Activated T-cell treated with anti-CD3 and anti-CD28 coated beads, Interleukin-2, amount 50 U/mL, for 24 hours (primary cell): ENCODE data around the gene ANTXR1.

Experiments
- DNase-seq: peaks from one replicate; pipeline ENCODE4 v3.0.0-alpha.2; 2020
- H3K27ac Mint-ChIP-seq: 2 replicates; pipeline ENCODE4 v1.8.0; 2020; ENCODE audit warnings: mild to moderate bottlenecking, mixed read lengths
- H3K27me3 Mint-ChIP-seq: 2 replicates; pipeline ENCODE4 v1.8.0; 2020; ENCODE audit warnings: mixed read lengths
- H3K36me3 Mint-ChIP-seq: 2 replicates; pipeline ENCODE4 v1.8.0; 2020; ENCODE audit warnings: low read depth, mixed read lengths
- H3K4me1 Mint-ChIP-seq: 2 replicates; pipeline ENCODE4 v1.8.0; 2020; ENCODE audit warnings: low read depth, mixed read lengths
- H3K4me3 Mint-ChIP-seq: 2 replicates; pipeline ENCODE4 v1.8.0; 2020; ENCODE audit warnings: mild to moderate bottlenecking, moderate library complexity, mixed read lengths
- H3K9me3 Mint-ChIP-seq: 2 replicates; pipeline ENCODE4 v1.8.0; 2020; ENCODE audit warnings: mixed read lengths

The ANTXR1 gene

GRCh38 chr2:69288429-69288828 lies 275.4 kb downstream of the ANTXR1 start:
- H3K9me3 Mint-ChIP-seq, result no peaks in the 10 kb centered on the region
- H3K27ac Mint-ChIP-seq, result no peak overlapping the region
- H3K4me3 Mint-ChIP-seq, result no peak overlapping the region
- no peak for DNase-seq
- no peaks in the 10 kb centered on the region for H3K36me3 Mint-ChIP-seq
- H3K4me1 Mint-ChIP-seq, result no peaks in the 10 kb centered on the region
- peaks cover 3% of the 10 kb centered on the region for H3K27me3 Mint-ChIP-seq

GRCh38 chr2:69291004-69291650 lies 278.1 kb downstream of the ANTXR1 start:
- H3K27ac Mint-ChIP-seq, result no peak overlapping the region
- no peaks in the 10 kb centered on the region for H3K36me3 Mint-ChIP-seq
- peaks cover 3% of the 10 kb centered on the region for H3K27me3 Mint-ChIP-seq
- no peaks in the 10 kb centered on the region for H3K9me3 Mint-ChIP-seq
- H3K4me1 Mint-ChIP-seq, result no peaks in the 10 kb centered on the region
- no peak overlapping the region for H3K4me3 Mint-ChIP-seq
- DNase-seq, result no peak

GRCh38 chr2:69291721-69292120 lies 278.7 kb downstream of the ANTXR1 start:
- Mint-ChIP-seq H3K4me3 (no peak overlapping the region), H3K27me3 (peaks cover 3% of the 10 kb centered on the region), H3K36me3 (no peaks in the 10 kb centered on the region), H3K9me3 (no peaks in the 10 kb centered on the region), H3K4me1 (no peaks in the 10 kb centered on the region), H3K27ac (no peak overlapping the region)
- DNase-seq, result no peak

- Mint-ChIP-seq H3K27me3 (peaks cover 3% of the 10 kb centered on the region), H3K27ac (no peak overlapping the region), H3K36me3 (no peaks in the 10 kb centered on the region), H3K4me1 (no peaks in the 10 kb centered on the region), H3K4me3 (no peak overlapping the region), H3K9me3 (no peaks in the 10 kb centered on the region)
- DNase-seq, result no peak
Observed at GRCh38 chr2:69292256-69292655, 279.3 kb downstream of the ANTXR1 start.

- Mint-ChIP-seq H3K4me3 (no peak overlapping the region), H3K4me1 (no peaks in the 10 kb centered on the region), H3K36me3 (no peaks in the 10 kb centered on the region), H3K27ac (no peak overlapping the region), H3K27me3 (peaks cover 3% of the 10 kb centered on the region), H3K9me3 (no peaks in the 10 kb centered on the region)
- DNase-seq, result no peak
Observed at GRCh38 chr2:69296421-69296820, 283.4 kb downstream of the ANTXR1 start.

GRCh38 chr2:69297216-69297615 lies 284.2 kb downstream of the ANTXR1 start:
- Mint-ChIP-seq H3K9me3 (no peaks in the 10 kb centered on the region), H3K4me1 (no peaks in the 10 kb centered on the region), H3K27ac (no peak overlapping the region), H3K4me3 (no peak overlapping the region), H3K36me3 (no peaks in the 10 kb centered on the region), H3K27me3 (peaks cover 5% of the 10 kb centered on the region)
- no peak for DNase-seq

- Mint-ChIP-seq H3K4me1 (no peaks in the 10 kb centered on the region), H3K4me3 (no peak overlapping the region), H3K36me3 (no peaks in the 10 kb centered on the region), H3K27ac (no peak overlapping the region), H3K27me3 (peaks cover 8% of the 10 kb centered on the region), H3K9me3 (no peaks in the 10 kb centered on the region)
- DNase-seq, result no peak
Observed at GRCh38 chr2:69298261-69298660, 285.3 kb downstream of the ANTXR1 start.

- Mint-ChIP-seq H3K27me3 (peaks cover 11% of the 10 kb centered on the region), H3K4me1 (no peaks in the 10 kb centered on the region), H3K4me3 (no peak overlapping the region), H3K9me3 (no peaks in the 10 kb centered on the region), H3K27ac (no peak overlapping the region), H3K36me3 (no peaks in the 10 kb centered on the region)
- no peak for DNase-seq
Observed at GRCh38 chr2:69298862-69299261, 285.9 kb downstream of the ANTXR1 start.
